H9 (cell line): Measurements from ENCODE around the gene TSPAN18. TPM values are rescaled to one million over a fixed set of nuclear protein-coding genes. Genes with fewer than 3 reads are reported as not detected.

Experiments used
- DNase-seq: peaks from one replicate; pipeline ENCODE4 v3.0.0-alpha.2; 2017
- H2AFZ ChIP-seq: one replicate; pipeline ENCODE4 v1.6.1; 2013; ENCODE audit warnings: mild to moderate bottlenecking, low read length, control low read depth, moderate library complexity
- H2AK5ac ChIP-seq: 2 replicates; pipeline ENCODE4 v1.6.1; 2013; ENCODE audit warnings: low read length, control low read depth, mixed read lengths; ENCODE audit not compliant: insufficient read length
- H2BK120ac ChIP-seq: one replicate; pipeline ENCODE4 v1.6.1; 2013; ENCODE audit warnings: low read depth, mild to moderate bottlenecking, low read length, control low read depth, inconsistent platforms; ENCODE audit not compliant: poor library complexity, severe bottlenecking
- H2BK12ac ChIP-seq: 2 replicates; pipeline ENCODE4 v1.6.1; 2013; ENCODE audit warnings: low read length, control low read depth, mixed read lengths, low read depth; ENCODE audit not compliant: insufficient read length
- H2BK15ac ChIP-seq: 2 replicates; pipeline ENCODE4 v1.6.1; 2013; ENCODE audit warnings: low read depth, low read length, control low read depth
- H2BK20ac ChIP-seq: one replicate; pipeline ENCODE4 v1.6.1; 2013; ENCODE audit warnings: low read depth, mild to moderate bottlenecking, low read length, control low read depth, inconsistent platforms; ENCODE audit not compliant: poor library complexity, severe bottlenecking
- H2BK5ac ChIP-seq: 2 replicates; pipeline ENCODE4 v1.6.1; 2013; ENCODE audit warnings: low read length, control low read depth, mixed read lengths; ENCODE audit not compliant: insufficient read length
- H3K14ac ChIP-seq: 2 replicates; pipeline ENCODE4 v1.6.1; 2013; ENCODE audit warnings: low read length, control low read depth; ENCODE audit not compliant: insufficient read depth
- H3K18ac ChIP-seq: 2 replicates; pipeline ENCODE4 v1.6.1; 2013; ENCODE audit warnings: low read depth, mild to moderate bottlenecking, mixed read lengths, low read length, control low read depth; ENCODE audit not compliant: insufficient read length
- H3K23ac ChIP-seq: 2 replicates; pipeline ENCODE4 v1.6.1; 2013; ENCODE audit warnings: low read length, control low read depth, mixed read lengths, low read depth; ENCODE audit not compliant: insufficient read length
- H3K23me2 ChIP-seq: 2 replicates; pipeline ENCODE4 v1.6.1; 2013; ENCODE audit warnings: low read depth, mild to moderate bottlenecking, mixed read lengths, low read length, control low read depth; ENCODE audit not compliant: insufficient read length, poor library complexity, severe bottlenecking
- H3K27ac ChIP-seq: 2 replicates; pipeline ENCODE4 v1.5.1; 2013; ENCODE audit warnings: low read length, control low read depth, mixed read lengths, low read depth; ENCODE audit not compliant: insufficient read length
- H3K27me3 ChIP-seq: 2 replicates; pipeline ENCODE4 v1.6.1; 2013; ENCODE audit warnings: low read length, control low read depth, inconsistent platforms; ENCODE audit not compliant: insufficient read depth
- H3K4ac ChIP-seq: 2 replicates; pipeline ENCODE4 v1.6.1; 2013; ENCODE audit warnings: low read depth, mild to moderate bottlenecking, control low read depth, inconsistent platforms, low read length, moderate library complexity
- H3K4me1 ChIP-seq: 2 replicates; pipeline ENCODE4 v1.6.1; 2013; ENCODE audit warnings: low read length, control low read depth, inconsistent platforms; ENCODE audit not compliant: insufficient read depth
- H3K4me2 ChIP-seq: 2 replicates; pipeline ENCODE4 v1.6.1; 2013; ENCODE audit warnings: low read length, control low read depth, mixed read lengths; ENCODE audit not compliant: insufficient read length, insufficient read depth
- H3K56ac ChIP-seq: 2 replicates; pipeline ENCODE4 v1.6.1; 2013; ENCODE audit warnings: low read depth, mild to moderate bottlenecking, mixed read lengths, low read length, control low read depth; ENCODE audit not compliant: insufficient read length
- H3K79me1 ChIP-seq: 2 replicates; pipeline ENCODE4 v1.6.1; 2013; ENCODE audit warnings: low read depth, mild to moderate bottlenecking, moderate library complexity, low read length, control low read depth, inconsistent platforms; ENCODE audit not compliant: insufficient read depth, poor library complexity, severe bottlenecking
- H3K79me2 ChIP-seq: 2 replicates; pipeline ENCODE4 v1.6.1; 2013; ENCODE audit warnings: low read length, control low read depth, inconsistent platforms; ENCODE audit not compliant: insufficient read depth
- H3K9ac ChIP-seq: 2 replicates; pipeline ENCODE4 v1.6.1; 2013; ENCODE audit warnings: low read length, control low read depth, mixed read lengths; ENCODE audit not compliant: insufficient read length; ENCODE audit errors: extremely low read depth
- H3K9me3 ChIP-seq: one replicate; pipeline ENCODE4 v1.6.1; 2013; ENCODE audit warnings: low read depth, low read length, inconsistent platforms; ENCODE audit not compliant: control insufficient read depth
- H3T11ph ChIP-seq: one replicate; pipeline ENCODE4 v1.6.1; 2013; ENCODE audit warnings: mild to moderate bottlenecking, low read length, control low read depth, inconsistent platforms
- H4K20me1 ChIP-seq: one replicate; pipeline ENCODE4 v1.6.1; 2013; ENCODE audit not compliant: control insufficient read depth, insufficient read length, insufficient read depth
- H4K5ac ChIP-seq: 2 replicates; pipeline ENCODE4 v1.6.1; 2013; ENCODE audit warnings: low read depth, mild to moderate bottlenecking, mixed read lengths, low read length, control low read depth; ENCODE audit not compliant: insufficient read length
- H4K8ac ChIP-seq: replicated peaks from 2 replicates; pipeline ENCODE4 v1.6.1; 2013; ENCODE audit warnings: low read length, control low read depth, mixed read lengths, low read depth; ENCODE audit not compliant: insufficient read length
- H4K91ac ChIP-seq: 2 replicates; pipeline ENCODE4 v1.6.1; 2013; ENCODE audit warnings: low read depth, mild to moderate bottlenecking, moderate library complexity, mixed read lengths, low read length, control low read depth; ENCODE audit not compliant: insufficient read length
- H3K27ac Mint-ChIP-seq, 3 experiments: 2 replicates in 2 of 3; 3 replicates in 1 of 3; pipeline ENCODE4 v1.8.0; 2020 to 2021; ENCODE audit warnings: mixed read lengths in 3 of 3, mild to moderate bottlenecking in 1 of 3, moderate library complexity in 1 of 3
- H3K27me3 Mint-ChIP-seq: 2 replicates; pipeline ENCODE4 v1.8.0; 2021; ENCODE audit warnings: low read depth, mild to moderate bottlenecking, moderate library complexity, mixed read lengths
- H3K36me3 Mint-ChIP-seq, 3 experiments: 2 replicates in 2 of 3; 3 replicates in 1 of 3; pipeline ENCODE4 v1.8.0; 2020 to 2021; ENCODE audit warnings: low read depth in 3 of 3, mixed read lengths in 3 of 3; ENCODE audit not compliant: insufficient read depth in 1 of 3
- H3K4me1 Mint-ChIP-seq, 2 experiments: 2 replicates each; pipeline ENCODE4 v1.8.0; 2020; ENCODE audit warnings: mixed read lengths in 2 of 2
- H3K4me3 Mint-ChIP-seq, 2 experiments: 2 replicates in 1 of 2; 3 replicates in 1 of 2; pipeline ENCODE4 v1.8.0; 2020 to 2021; ENCODE audit warnings: mild to moderate bottlenecking in 2 of 2, mixed read lengths in 2 of 2, moderate library complexity in 1 of 2
- H3K9me3 Mint-ChIP-seq, 2 experiments: 2 replicates in 1 of 2; 3 replicates in 1 of 2; pipeline ENCODE4 v1.8.0; 2020; ENCODE audit warnings: mild to moderate bottlenecking in 2 of 2, mixed read lengths in 2 of 2, moderate library complexity in 1 of 2
- WGBS: extraction: QIAGEN DNeasy Blood & Tissue Kit; methylation state at CpG from one replicate; pipeline ENCODE4 v1.1.7; 2013; ENCODE audit warnings: missing lambda C conversion rate, low lambda C conversion rate, mixed read lengths; ENCODE audit not compliant: insufficient read length; ENCODE audit errors: extremely low coverage; 5-methylcytosine and 5-hydroxymethylcytosine counted together
- total RNA-seq: library from RNA; stranded (reverse); gene quantifications from 2 replicates; pipeline ENCODE4 v1.2.1, GENCODE V29; 2021
- TF ChIP-seq, protein P1 (sequence below): fragments of 200-600 bp; sonication (generic); conservative IDR thresholded peaks from 3 replicates; pipeline ENCODE4 v1.8.0; 2021; ENCODE audit warnings: antibody characterized with exemption, mild to moderate bottlenecking

The TSPAN18 gene
- total RNA-seq, 1 experiment from 2014 or later = 25.3 TPM

DNA sequence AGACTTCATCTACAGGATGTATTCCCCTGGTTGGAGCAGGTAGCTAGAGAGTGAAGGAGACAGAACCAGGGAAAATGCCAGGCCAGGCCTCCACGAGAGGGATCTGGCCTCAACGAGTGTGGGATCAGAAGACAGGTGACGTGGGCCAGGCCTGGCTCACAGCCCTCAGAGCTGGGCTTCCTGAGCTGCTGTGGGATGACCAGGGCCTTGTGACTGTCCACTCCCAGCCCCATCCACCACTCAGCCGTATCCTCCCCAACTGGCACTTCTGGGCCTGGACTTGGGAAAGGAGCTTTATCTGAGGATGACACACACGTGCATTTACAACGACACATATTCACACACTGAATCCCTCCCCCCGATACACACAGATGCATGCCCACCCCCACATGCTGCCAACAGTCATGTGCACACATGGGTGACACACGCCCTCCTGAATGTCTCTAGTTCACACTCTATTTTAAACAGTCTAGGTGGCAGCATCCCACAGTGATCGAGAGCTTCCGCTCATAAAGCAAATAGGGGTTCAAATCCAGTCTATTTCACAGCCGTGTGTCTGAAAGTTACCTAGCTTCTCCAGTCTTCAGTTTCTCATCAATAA lies 130.8 kb downstream of the TSPAN18 start:
- Histone ChIP-seq H2BK5ac (no peak overlapping the region), H3K23me2 (no peaks in the 10 kb centered on the region), H3K18ac (no peak overlapping the region), H4K20me1 (no peaks in the 10 kb centered on the region), H3K14ac (peak overlapping the region; percentile 16; the same call in 1 of the 2 replicates), H2BK12ac (peak overlapping the region; percentile 0), H4K8ac (no peak overlapping the region), H3K27ac (no peak overlapping the region), H2AFZ (no peak overlapping the region), H3K9me3 (no peaks in the 10 kb centered on the region), H3T11ph (no peak overlapping the region), H4K5ac (no peak overlapping the region), H3K4ac (no peak overlapping the region), H2BK120ac (no peak overlapping the region), H2BK20ac (no peak overlapping the region), H3K56ac (no peak overlapping the region), H2AK5ac (no peak overlapping the region), H3K4me1 (peaks cover 7% of the 10 kb centered on the region; the same call in 1 of the 2 replicates), H3K23ac (no peak overlapping the region), H3K9ac (no peak overlapping the region), H4K91ac (peak overlapping the region; percentile 1), H3K79me1 (no peaks in the 10 kb centered on the region), H2BK15ac (no peak overlapping the region), H3K4me2 (no peak overlapping the region), H3K79me2 (no peaks in the 10 kb centered on the region), H3K27me3 (no peaks in the 10 kb centered on the region)
- Mint-ChIP-seq H3K27me3 (peaks cover 6% of the 10 kb centered on the region; the same call in 1 of the 2 replicates), H3K36me3 (no peaks in the 10 kb centered on the region; a peak in 1 of 7 replicates), H3K27ac (peak overlapping the region in 1 of 3 experiments; percentile 75; a peak in 2 of 7 replicates), H3K4me1 (peaks cover 50 to 70% of the 10 kb centered on the region in 2 experiments), H3K9me3 (no peaks in the 10 kb centered on the region), H3K4me3 (peak overlapping the region in 1 of 2 experiments; percentile 16; a peak in 1 of 5 replicates)
- DNase-seq = no peak
- WGBS = no CpG with 5 or more reads among the region's 11 CpGs
- TF ChIP-seq, protein P1, sequence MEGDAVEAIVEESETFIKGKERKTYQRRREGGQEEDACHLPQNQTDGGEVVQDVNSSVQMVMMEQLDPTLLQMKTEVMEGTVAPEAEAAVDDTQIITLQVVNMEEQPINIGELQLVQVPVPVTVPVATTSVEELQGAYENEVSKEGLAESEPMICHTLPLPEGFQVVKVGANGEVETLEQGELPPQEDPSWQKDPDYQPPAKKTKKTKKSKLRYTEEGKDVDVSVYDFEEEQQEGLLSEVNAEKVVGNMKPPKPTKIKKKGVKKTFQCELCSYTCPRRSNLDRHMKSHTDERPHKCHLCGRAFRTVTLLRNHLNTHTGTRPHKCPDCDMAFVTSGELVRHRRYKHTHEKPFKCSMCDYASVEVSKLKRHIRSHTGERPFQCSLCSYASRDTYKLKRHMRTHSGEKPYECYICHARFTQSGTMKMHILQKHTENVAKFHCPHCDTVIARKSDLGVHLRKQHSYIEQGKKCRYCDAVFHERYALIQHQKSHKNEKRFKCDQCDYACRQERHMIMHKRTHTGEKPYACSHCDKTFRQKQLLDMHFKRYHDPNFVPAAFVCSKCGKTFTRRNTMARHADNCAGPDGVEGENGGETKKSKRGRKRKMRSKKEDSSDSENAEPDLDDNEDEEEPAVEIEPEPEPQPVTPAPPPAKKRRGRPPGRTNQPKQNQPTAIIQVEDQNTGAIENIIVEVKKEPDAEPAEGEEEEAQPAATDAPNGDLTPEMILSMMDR = no peak
